OCI-LY1 (cell line): ENCODE results near the gene HPCAL1.

Experiments used
- H2AFZ ChIP-seq: fragments of 200-600 bp; sonication (generic), shearing (Covaris generic); 2 replicates; pipeline ENCODE4 v1.6.0; 2014; ENCODE audit warnings: antibody characterized with exemption, mild to moderate bottlenecking, low read length
- H3F3A ChIP-seq: fragments of 200-600 bp; sonication (generic), shearing (Covaris generic); 2 replicates; pipeline ENCODE4 v1.6.0; 2014; ENCODE audit warnings: mild to moderate bottlenecking, antibody characterized with exemption, low read length, moderate library complexity; ENCODE audit not compliant: insufficient read depth
- H3K27ac ChIP-seq: fragments of 200-600 bp; sonication (generic); 2 replicates; pipeline ENCODE4 v1.5.1; 2014; ENCODE audit warnings: low read length, mixed run types, mild to moderate bottlenecking, low read depth; ENCODE audit not compliant: poor library complexity, severe bottlenecking
- H3K27me3 ChIP-seq: fragments of 200-600 bp; sonication (generic); 2 replicates; pipeline ENCODE4 v1.6.0; 2014; ENCODE audit warnings: antibody characterized with exemption, mild to moderate bottlenecking, low read length, moderate library complexity; ENCODE audit not compliant: insufficient read depth
- H3K36me3 ChIP-seq: fragments of 200-600 bp; sonication (generic); 2 replicates; pipeline ENCODE4 v1.6.1; 2014; ENCODE audit warnings: mild to moderate bottlenecking, antibody characterized with exemption, low read length, moderate library complexity, mixed read lengths; ENCODE audit not compliant: insufficient read depth
- H3K4me1 ChIP-seq: fragments of 200-600 bp; sonication (generic); 2 replicates; pipeline ENCODE4 v1.5.1; 2014; ENCODE audit warnings: mild to moderate bottlenecking, low read length, moderate library complexity; ENCODE audit not compliant: insufficient read depth, severe bottlenecking
- H3K4me2 ChIP-seq: fragments of 200-600 bp; sonication (generic), shearing (Covaris generic); 2 replicates; pipeline ENCODE4 v1.6.1; 2014; ENCODE audit warnings: low read length
- H3K4me3 ChIP-seq: fragments of 200-600 bp; sonication (generic); 2 replicates; pipeline ENCODE4 v1.5.1; 2014; ENCODE audit warnings: low read length, low read depth, mild to moderate bottlenecking, mixed read lengths; ENCODE audit not compliant: poor library complexity, severe bottlenecking
- H3K79me2 ChIP-seq: fragments of 200-600 bp; shearing (Covaris generic); 2 replicates; pipeline ENCODE4 v1.6.1; 2016; ENCODE audit warnings: mixed run types, low read length, mixed read lengths; ENCODE audit not compliant: insufficient read depth
- H3K9ac ChIP-seq: fragments of 200-600 bp; sonication (generic), shearing (Covaris generic); 2 replicates; pipeline ENCODE4 v1.6.1; 2014; ENCODE audit warnings: mild to moderate bottlenecking, low read length, mixed read lengths
- H3K9me2 ChIP-seq: fragments of 200-600 bp; sonication (generic), shearing (Covaris generic); 2 replicates; pipeline ENCODE4 v1.6.1; 2014; ENCODE audit warnings: low read depth, mild to moderate bottlenecking, low read length, mixed read lengths
- H3K9me3 ChIP-seq: fragments of 200-600 bp; shearing (Covaris generic); 2 replicates; pipeline ENCODE4 v1.6.1; 2014; ENCODE audit warnings: low read length, mixed read lengths
- H4K20me1 ChIP-seq: fragments of 200-600 bp; sonication (generic), shearing (Covaris generic); 2 replicates; pipeline ENCODE4 v1.6.0; 2016; ENCODE audit warnings: mild to moderate bottlenecking, low read length; ENCODE audit not compliant: insufficient read depth
- EZH2 ChIP-seq: fragments of 200-600 bp; sonication (generic), shearing (Covaris generic); IDR thresholded peaks from 2 replicates; pipeline ENCODE4 v1.8.0; 2017; ENCODE audit warnings: borderline replicate concordance, mixed run types, mild to moderate bottlenecking, antibody characterized with exemption, low read length, moderate library complexity, mixed read lengths
- TF ChIP-seq, protein P1 (sequence below): fragments of 200-600 bp; sonication (generic), shearing (Covaris generic); IDR thresholded peaks from 2 replicates; pipeline ENCODE4 v1.5.1; 2017; ENCODE audit warnings: mild to moderate bottlenecking, antibody characterized with exemption, low read length, moderate library complexity, mixed read lengths

Gene HPCAL1

DNA sequence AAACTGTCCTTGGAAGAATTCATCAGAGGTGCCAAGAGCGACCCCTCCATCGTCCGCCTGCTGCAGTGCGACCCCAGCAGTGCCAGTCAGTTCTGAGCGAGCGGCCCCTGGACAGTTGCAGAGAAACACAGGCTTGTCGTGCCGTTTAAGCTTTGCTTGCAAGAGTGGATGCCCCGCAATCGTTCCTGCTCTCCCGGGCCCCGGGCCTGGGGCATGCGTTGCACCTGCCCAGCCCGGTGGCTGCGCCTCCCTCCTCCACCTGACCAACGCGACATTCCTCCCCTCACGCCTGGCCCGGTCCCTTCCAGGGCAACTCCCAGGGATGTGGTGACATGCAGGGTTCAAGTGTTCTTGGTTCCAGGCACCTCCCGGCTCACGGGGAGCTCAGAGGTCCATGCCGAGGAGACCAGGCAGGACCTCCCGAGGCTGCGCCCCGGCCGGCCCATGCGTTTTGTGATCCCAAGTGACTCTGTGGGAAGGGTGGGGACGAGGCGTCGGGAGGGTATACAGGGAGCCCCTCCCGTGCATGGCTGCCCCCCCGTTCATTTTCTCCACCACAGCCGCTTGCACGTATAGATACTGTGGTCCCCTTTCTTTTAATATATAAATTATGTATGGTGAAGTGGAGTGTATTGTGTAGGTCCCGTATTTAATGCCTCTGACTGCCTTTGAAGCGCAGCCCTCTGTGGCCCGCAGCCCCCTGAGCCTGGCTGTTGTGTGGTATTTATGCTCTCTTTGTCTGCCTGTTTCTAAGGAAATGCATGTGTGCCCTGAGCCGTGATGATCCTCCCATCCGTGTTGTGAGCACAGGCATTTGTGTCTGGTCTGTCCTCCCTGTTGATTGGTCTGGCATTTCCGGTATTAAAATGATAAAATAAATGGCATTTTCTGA is 124.3 kb downstream of the HPCAL1 start:
- Histone ChIP-seq H3K27me3 (peaks cover 10% of the 10 kb centered on the region; the same call in 1 of the 2 replicates), H3K9me2 (no peaks in the 10 kb centered on the region), H3K9ac (no peak overlapping the region), H3F3A (no peaks in the 10 kb centered on the region), H3K4me1 (peaks cover 3% of the 10 kb centered on the region), H3K27ac (no peak overlapping the region), H3K36me3 (no peaks in the 10 kb centered on the region), H3K79me2 (no peaks in the 10 kb centered on the region), H4K20me1 (no peaks in the 10 kb centered on the region), H2AFZ (no peak overlapping the region), H3K4me3 (no peak overlapping the region), H3K9me3 (no peaks in the 10 kb centered on the region), H3K4me2 (no peak overlapping the region)
- TF ChIP-seq EZH2, result no peak
- TF ChIP-seq, protein P1, sequence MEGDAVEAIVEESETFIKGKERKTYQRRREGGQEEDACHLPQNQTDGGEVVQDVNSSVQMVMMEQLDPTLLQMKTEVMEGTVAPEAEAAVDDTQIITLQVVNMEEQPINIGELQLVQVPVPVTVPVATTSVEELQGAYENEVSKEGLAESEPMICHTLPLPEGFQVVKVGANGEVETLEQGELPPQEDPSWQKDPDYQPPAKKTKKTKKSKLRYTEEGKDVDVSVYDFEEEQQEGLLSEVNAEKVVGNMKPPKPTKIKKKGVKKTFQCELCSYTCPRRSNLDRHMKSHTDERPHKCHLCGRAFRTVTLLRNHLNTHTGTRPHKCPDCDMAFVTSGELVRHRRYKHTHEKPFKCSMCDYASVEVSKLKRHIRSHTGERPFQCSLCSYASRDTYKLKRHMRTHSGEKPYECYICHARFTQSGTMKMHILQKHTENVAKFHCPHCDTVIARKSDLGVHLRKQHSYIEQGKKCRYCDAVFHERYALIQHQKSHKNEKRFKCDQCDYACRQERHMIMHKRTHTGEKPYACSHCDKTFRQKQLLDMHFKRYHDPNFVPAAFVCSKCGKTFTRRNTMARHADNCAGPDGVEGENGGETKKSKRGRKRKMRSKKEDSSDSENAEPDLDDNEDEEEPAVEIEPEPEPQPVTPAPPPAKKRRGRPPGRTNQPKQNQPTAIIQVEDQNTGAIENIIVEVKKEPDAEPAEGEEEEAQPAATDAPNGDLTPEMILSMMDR, result no peak

DNA sequence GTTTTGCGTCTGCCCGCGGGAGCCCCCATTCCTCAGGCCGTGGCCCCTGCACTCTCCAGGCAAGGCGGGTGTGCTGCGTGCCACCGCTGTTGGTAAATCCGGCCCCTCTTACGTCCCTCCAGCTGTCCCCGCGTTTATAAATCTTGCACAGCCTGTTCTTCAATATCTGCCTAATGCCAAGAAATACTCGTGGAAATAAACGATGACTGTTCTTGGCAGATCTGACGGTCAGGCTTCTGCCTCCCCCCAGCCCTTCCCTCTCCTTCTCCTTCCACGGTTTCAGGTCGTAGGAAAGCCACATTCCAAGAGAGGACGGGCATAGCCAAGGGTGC is 124.9 kb downstream of the HPCAL1 start:
- Histone ChIP-seq H3F3A (no peaks in the 10 kb centered on the region), H4K20me1 (no peaks in the 10 kb centered on the region), H3K27me3 (peaks cover 10% of the 10 kb centered on the region; the same call in 1 of the 2 replicates), H3K4me3 (no peak overlapping the region), H3K4me2 (no peak overlapping the region), H3K79me2 (no peaks in the 10 kb centered on the region), H3K9ac (no peak overlapping the region), H3K4me1 (peaks cover 9% of the 10 kb centered on the region), H2AFZ (no peak overlapping the region), H3K36me3 (no peaks in the 10 kb centered on the region), H3K27ac (no peak overlapping the region), H3K9me2 (no peaks in the 10 kb centered on the region), H3K9me3 (no peaks in the 10 kb centered on the region)
- no peak for TF ChIP-seq EZH2
- TF ChIP-seq, protein P1, result no peak

DNA sequence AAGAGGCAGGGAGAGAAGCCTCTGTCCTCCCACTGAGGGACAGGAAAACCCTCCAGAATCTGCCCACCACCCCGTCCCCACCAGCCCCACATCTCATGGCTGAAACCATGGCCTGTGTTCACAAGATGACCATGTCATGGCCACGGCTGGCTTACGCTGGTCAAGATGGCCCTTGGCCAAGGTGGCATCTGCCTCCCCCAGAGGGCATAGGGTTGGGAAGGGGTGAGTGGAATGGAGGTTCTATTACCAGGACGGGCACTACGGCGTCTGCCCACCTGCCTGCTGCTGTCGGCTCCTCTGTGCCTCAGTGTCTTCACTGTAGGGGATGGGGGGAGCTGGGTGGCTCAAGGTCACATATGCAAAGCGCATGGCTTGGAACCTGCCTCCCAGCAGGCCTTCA is 125.7 kb downstream of the HPCAL1 start:
- Histone ChIP-seq H2AFZ (no peak overlapping the region), H3K4me2 (no peak overlapping the region), H3K4me1 (peaks cover 10% of the 10 kb centered on the region), H3K4me3 (no peak overlapping the region), H3F3A (no peaks in the 10 kb centered on the region), H3K36me3 (no peaks in the 10 kb centered on the region), H3K27me3 (peaks cover 3% of the 10 kb centered on the region; the same call in 1 of the 2 replicates), H4K20me1 (no peaks in the 10 kb centered on the region), H3K9ac (no peak overlapping the region), H3K9me3 (no peaks in the 10 kb centered on the region), H3K27ac (no peak overlapping the region), H3K79me2 (no peaks in the 10 kb centered on the region), H3K9me2 (no peaks in the 10 kb centered on the region)
- TF ChIP-seq EZH2, result no peak
- TF ChIP-seq, protein P1, result no peak
